Body of pancreas (tissue), 4 donors: ENCODE data around the gene RPP30.

Experiments used
- POLR2A ChIP-seq, 3 donors: fragments of 450-650 bp; IDR thresholded peaks; one replicate each; pipeline ENCODE4 v1.6.1; 2016; ENCODE audit warnings: antibody characterized with exemption in 3 of 3, mild to moderate bottlenecking in 2 of 3
- TF ChIP-seq, protein P1 (sequence below), 7 experiments: fragments of 450-650 bp in 4 of 7; fragments of 200-600 bp in 3 of 7; sonication (generic) in 3 of 7; IDR thresholded peaks; one replicate each; pipeline ENCODE4 v1.5.1; 2016 to 2019; ENCODE audit warnings: antibody characterized with exemption in 7 of 7

DNA sequence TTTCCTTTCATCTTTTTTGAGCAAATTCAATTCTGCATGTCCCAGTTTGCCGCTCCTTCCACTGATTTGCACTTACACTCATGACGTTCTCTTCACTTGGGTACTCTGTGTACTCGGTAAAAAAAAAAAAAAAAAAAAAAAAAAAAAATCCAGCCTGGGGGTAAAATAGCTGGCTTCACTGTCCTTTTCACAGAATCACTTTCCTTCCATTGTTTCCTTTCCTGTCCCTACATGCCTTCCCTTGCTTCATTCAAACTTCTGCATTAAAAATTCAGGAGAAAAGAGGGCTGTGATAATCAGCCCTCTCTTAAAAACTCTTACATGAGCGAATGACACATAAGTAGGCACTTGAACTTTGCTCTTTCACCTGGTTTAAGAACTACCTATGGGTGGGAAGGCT is 40.4 kb downstream of the RPP30 start:
- TF ChIP-seq, protein P1, sequence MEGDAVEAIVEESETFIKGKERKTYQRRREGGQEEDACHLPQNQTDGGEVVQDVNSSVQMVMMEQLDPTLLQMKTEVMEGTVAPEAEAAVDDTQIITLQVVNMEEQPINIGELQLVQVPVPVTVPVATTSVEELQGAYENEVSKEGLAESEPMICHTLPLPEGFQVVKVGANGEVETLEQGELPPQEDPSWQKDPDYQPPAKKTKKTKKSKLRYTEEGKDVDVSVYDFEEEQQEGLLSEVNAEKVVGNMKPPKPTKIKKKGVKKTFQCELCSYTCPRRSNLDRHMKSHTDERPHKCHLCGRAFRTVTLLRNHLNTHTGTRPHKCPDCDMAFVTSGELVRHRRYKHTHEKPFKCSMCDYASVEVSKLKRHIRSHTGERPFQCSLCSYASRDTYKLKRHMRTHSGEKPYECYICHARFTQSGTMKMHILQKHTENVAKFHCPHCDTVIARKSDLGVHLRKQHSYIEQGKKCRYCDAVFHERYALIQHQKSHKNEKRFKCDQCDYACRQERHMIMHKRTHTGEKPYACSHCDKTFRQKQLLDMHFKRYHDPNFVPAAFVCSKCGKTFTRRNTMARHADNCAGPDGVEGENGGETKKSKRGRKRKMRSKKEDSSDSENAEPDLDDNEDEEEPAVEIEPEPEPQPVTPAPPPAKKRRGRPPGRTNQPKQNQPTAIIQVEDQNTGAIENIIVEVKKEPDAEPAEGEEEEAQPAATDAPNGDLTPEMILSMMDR (IDR thresholded peaks at IDR 0.05) = no peak
- no peak for TF ChIP-seq POLR2A (IDR thresholded peaks at IDR 0.05)
